GM12872 (cell line): Measurements from ENCODE around the gene UBALD2.

Experiments
- CTCF ChIP-seq: IDR thresholded peaks from 3 replicates; pipeline ENCODE4 v1.5.1; 2011; ENCODE audit warnings: low read depth, mild to moderate bottlenecking, low read length, moderate library complexity; ENCODE audit not compliant: insufficient read depth

Gene UBALD2

DNA sequence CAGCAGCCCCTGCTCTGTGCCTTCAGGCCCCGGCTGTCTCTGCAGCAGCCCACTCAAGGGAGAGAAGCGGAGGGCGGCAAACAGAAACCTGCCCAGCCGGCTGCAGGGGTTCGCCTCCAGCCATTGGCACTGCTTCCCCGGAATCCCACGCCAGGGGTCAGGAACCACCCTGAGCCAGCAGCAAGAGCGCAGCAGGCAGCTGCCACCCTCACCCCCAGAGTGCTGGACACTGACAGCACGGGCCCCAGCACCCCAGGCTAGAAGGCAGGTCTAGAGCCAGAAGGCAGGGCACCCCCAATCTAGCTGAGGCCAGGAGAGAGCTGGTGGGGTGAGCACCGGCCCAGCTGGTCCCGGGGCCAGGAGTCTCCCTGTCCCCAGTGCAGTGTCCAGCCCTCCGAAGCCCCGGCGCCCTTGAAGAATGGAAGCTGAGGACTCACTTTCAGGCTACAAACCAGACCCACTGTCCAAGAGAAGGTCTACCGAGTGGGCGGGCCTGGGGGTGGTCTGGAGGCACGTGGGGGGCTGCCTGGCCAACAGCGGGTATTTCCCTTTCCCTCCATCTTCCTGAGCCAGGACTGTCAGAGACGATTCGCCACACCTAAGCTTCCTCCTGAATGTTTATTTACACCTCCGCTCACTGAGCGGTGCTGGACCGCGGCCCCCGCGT lies 8.4 kb downstream of the UBALD2 start:
- no peak for TF ChIP-seq CTCF

DNA sequence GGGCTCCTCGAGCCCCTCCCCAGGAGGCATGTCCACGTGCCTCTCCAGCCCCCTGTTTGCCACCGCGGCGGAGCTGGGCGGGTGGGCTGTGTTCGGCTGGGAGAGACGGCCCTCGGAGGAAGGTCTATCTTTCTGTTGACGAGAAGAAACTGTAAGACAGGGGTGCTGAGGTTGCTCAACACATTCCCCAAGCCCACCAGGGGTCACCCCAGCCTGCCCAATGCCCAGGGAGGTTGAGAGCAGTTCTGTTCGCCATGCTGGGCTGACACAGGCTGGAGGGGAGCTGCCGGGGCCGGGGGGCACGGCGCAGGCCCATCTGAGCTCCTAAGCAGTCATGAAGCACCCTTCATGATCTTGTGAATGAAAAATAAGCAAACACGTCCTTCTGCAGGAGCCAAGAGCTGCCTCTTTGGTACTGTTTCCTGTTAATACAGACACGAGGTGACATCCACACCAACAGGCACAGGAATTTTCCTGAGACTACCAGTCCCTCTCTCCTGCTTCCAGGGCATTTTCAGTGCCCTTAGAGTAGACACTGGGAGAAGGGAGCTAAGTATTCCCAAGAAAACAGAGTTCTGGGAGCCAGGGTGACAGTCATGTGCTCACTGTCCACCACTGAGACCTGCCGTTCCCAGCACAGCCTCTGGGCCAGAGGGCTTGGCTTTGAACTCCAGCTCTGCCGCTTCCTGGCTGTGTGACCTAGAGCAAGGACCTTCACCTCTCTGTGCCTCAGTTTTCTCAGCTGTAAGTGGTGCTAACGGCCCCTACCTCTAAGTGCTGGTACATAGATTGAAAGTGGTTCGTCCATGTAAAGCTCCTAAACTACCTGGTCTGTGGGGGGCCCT lies 9.2 kb downstream of the UBALD2 start:
- TF ChIP-seq CTCF = no peak

DNA sequence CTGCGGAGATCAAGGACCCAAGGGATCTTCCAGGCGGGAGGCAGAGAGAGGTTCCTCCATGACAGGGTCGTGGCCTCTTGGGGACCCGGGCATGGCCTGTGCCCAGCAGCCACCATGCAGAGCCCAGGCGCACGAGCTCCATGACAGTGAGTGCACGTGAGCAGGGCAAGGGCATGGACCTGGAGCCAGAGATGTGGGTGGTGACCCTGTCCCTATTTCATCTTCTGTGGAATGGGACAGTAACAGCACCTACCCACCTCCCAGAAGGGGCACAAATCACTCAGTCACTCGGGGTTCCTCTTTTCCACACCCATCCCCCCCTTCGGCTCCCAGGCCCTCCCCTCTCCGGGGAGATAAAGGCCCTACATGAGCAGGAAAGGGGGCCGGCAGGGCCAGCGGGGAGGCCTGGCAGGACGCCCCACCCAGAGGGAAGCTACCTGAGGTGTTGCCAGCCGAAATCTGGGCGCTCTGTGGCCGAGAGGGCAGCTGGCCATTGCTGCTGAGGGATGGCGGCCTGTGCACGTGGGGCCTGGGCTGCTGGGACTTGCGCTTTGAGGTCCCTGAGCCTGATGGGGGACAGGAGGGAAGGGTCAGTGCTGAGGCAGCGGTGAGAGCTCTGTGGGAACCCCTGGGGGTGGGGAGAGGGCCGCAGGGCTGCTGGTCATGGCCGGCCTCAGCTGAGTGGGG lies 10.4 kb downstream of the UBALD2 start:
- TF ChIP-seq CTCF = 0 out of 3 replicates have a peak, but pooled peaks have one; percentile 1

GRCh38 chr17:76276069-76276431 lies 10.9 kb downstream of the UBALD2 start:
- peak; percentile 35; the same call in 1 of the 3 replicates for TF ChIP-seq CTCF

DNA sequence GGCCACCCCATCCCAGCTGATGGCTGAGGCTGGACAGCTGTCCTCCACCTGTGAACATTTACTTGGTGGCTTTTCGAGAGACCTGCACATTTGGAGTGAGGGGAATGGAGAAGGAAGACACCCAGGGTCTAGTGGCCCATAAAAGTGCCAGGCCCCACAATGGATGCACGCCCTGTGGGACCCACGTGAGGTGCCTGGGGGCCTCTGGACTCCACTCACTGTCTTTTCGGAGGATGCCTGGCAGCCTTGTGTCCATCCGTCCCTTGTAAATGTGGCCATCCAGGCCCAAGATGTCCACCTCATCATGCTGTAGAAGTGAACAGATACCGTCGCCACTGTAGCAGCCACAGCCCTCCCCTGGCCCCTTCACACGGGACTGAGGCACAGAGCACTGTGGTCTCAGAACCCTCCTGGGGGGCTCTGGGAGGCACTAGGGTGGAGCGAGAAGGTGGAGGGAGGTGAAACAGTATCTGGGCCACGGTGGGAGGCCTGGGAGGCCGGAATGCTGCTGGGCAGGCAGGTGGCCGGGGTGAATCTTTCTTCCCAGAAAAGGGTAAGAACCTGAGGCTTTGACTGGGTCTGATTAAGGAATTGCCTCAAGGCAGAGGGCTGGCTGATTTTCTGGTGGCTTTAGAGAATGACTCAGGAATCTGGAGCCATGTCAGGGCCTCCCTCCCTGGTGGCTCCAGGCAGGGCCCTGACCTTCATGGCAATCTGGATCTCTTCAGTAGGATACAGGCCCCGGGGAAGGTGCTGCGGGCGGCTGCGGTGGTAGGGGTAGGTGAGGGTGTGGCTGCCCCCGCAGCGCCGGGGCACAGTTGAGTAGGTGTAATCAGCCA lies 11.5 kb downstream of the UBALD2 start:
- TF ChIP-seq CTCF = no peak

DNA sequence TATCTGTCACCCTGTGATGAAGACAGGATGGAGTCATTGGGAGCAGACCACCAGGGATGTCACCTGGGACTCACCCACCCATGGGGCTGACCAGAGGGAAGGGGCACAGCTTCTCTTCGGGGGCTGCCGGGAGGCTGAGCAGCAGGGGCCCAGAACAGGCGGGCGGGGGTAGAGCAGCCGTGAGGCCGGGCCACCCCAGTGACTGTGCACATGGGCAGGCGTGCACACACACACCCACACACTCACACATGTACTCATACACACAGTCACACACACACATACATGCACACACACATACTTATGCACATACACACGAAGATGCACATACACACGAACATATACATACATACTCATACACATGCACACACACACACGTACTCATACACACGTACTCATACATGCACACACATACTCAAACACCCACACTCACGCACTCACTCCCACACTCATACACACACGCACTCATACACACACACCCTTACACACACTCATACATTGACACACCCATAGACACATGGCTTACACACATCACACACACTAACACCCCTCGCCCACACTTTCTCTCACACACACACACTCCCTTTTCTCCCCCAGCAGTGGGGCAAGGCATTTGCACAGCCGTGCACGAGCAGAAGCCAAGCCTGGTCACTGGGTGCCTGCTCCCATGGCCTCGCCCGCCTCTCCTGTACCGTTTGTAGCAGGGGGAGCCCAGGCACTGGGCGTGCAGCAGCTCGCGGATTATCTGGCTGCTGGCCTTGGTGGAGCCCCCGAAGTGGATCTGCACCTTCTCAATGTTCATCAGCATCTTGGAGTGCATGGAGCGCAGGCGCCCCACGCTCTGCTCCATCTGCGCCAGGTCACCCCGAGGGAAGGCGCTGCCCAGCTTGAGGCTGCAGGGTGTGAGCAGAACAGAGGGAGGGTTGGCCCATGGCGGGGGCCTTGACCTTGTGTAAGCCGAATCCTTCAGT lies 12.4 kb downstream of the UBALD2 start:
- TF ChIP-seq CTCF = no peak
